ENCODE results near the gene ARFIP2. TPM values are rescaled to one million over a fixed set of nuclear protein-coding genes. Genes with fewer than 3 reads are reported as not detected.

The ARFIP2 gene
- total RNA-seq, 1 experiment from 2014 or later = 55.1 TPM

GRCh38 chr11:6455070-6455469 lies 26.1 kb downstream of the ARFIP2 start:
- H2BK20ac ChIP-seq (ENCODE audit: low read depth, low read length, poor library complexity, severe bottlenecking) = no peak overlapping the region
- no peaks in the 10 kb centered on the region for H3K23me2 ChIP-seq (ENCODE audit: insufficient read length, low read depth, low read length, poor library complexity, severe bottlenecking)
- no peak overlapping the region for H3T11ph ChIP-seq (ENCODE audit: low read length)
- H2BK120ac ChIP-seq (ENCODE audit: low read depth, low read length, poor library complexity, severe bottlenecking) = no peak overlapping the region
- no peak for DNase-seq
- no peak overlapping the region for H4K5ac ChIP-seq (ENCODE audit: insufficient read length, low read depth, low read length)
- H3K27me3 Mint-ChIP-seq (ENCODE audit: low read depth) = no peaks in the 10 kb centered on the region
- H3K4me3 Mint-ChIP-seq = no peak overlapping the region
- no peak overlapping the region for H2BK5ac ChIP-seq (ENCODE audit: insufficient read length, low read length)
- H3K18ac ChIP-seq (ENCODE audit: insufficient read length, low read depth, low read length) = no peak overlapping the region
- no CpG with 5 or more reads among the region's 2 CpGs for WGBS (ENCODE audit: extremely low coverage, insufficient read length, low lambda C conversion rate)
- H3K4ac ChIP-seq (ENCODE audit: low read depth, low read length) = no peak overlapping the region
- TF ChIP-seq CTCF (conservative IDR thresholded peaks at IDR 0.05) = no peak
- H3K9ac ChIP-seq (ENCODE audit: extremely low read depth, insufficient read length, low read length) = no peak overlapping the region
- H3K56ac ChIP-seq (ENCODE audit: insufficient read length, low read depth, low read length) = no peak overlapping the region
- H3K4me1 ChIP-seq (ENCODE audit: insufficient read depth, low read length) = no peaks in the 10 kb centered on the region
- H3K9me3 Mint-ChIP-seq = no peaks in the 10 kb centered on the region
- no peak overlapping the region for H2AFZ ChIP-seq (ENCODE audit: low read length)
- H2BK15ac ChIP-seq (ENCODE audit: low read depth, low read length) = no peak overlapping the region
- H4K91ac ChIP-seq (ENCODE audit: insufficient read length, low read depth, low read length) = no peak overlapping the region
- H3K79me2 ChIP-seq (ENCODE audit: insufficient read depth, low read length) = no peaks in the 10 kb centered on the region
- no peak overlapping the region for H4K8ac ChIP-seq (replicated peaks; ENCODE audit: insufficient read length, low read depth, low read length)
- H2AK5ac ChIP-seq (ENCODE audit: insufficient read length, low read length) = no peak overlapping the region
- no peaks in the 10 kb centered on the region for H3K4me1 Mint-ChIP-seq
- H3K23ac ChIP-seq (ENCODE audit: insufficient read length, low read depth, low read length) = no peak overlapping the region
- no peak overlapping the region for H2BK12ac ChIP-seq (ENCODE audit: insufficient read length, low read depth, low read length)
- H3K9me3 ChIP-seq (ENCODE audit: control insufficient read depth, low read depth, low read length) = no peaks in the 10 kb centered on the region
- no peaks in the 10 kb centered on the region for H3K27me3 ChIP-seq (ENCODE audit: insufficient read depth, low read length)
- no peaks in the 10 kb centered on the region for H4K20me1 ChIP-seq (ENCODE audit: control insufficient read depth, insufficient read depth, insufficient read length)
- no peak overlapping the region for H3K27ac ChIP-seq (ENCODE audit: insufficient read length, low read depth, low read length)
- H3K4me2 ChIP-seq (ENCODE audit: insufficient read depth, insufficient read length, low read length) = no peak overlapping the region
- H3K36me3 Mint-ChIP-seq (ENCODE audit: insufficient read depth in 1 of 3, low read depth in 3 of 3) = peaks cover 0 to 21% (median 6%) of the 10 kb centered on the region in 3 experiments; a peak in 3 of 7 replicates
- H3K14ac ChIP-seq (ENCODE audit: insufficient read depth, low read length) = no peak overlapping the region
- no peak overlapping the region for H3K27ac Mint-ChIP-seq
- no peaks in the 10 kb centered on the region for H3K79me1 ChIP-seq (ENCODE audit: insufficient read depth, low read depth, low read length, poor library complexity, severe bottlenecking)

Measured in H9 (cell line).